ENCODE results near the gene SEL1L3.

SEL1L3 gene

GRCh38 chr4:25847329-25847728, 15.5 kb downstream of the SEL1L3 start:
- no peak for DNase-seq (ENCODE audit: low read depth in 2 of 2)

- no peak for DNase-seq (ENCODE audit: low read depth in 2 of 2)
These were observed 16.7 kb downstream of the SEL1L3 start for GRCh38 chr4:25845841-25846653.

GRCh38 chr4:25844961-25845712, 17.7 kb downstream of the SEL1L3 start:
- no peak for DNase-seq (ENCODE audit: low read depth in 2 of 2)

GRCh38 chr4:25843340-25844097, 19.3 kb downstream of the SEL1L3 start:
- no peak for DNase-seq (ENCODE audit: low read depth in 2 of 2)

- peak in 1 of 2 donors; percentile 14 for DNase-seq (ENCODE audit: low read depth in 2 of 2)
These were observed 20.5 kb downstream of the SEL1L3 start for GRCh38 chr4:25842229-25842845.

- DNase-seq (ENCODE audit: low read depth in 2 of 2): no peak
These were observed 23.1 kb downstream of the SEL1L3 start for GRCh38 chr4:25839687-25840086.

- DNase-seq (ENCODE audit: low read depth in 2 of 2): no peak
These were observed 23.6 kb downstream of the SEL1L3 start for GRCh38 chr4:25839233-25839632.

GRCh38 chr4:25838526-25838925, 24.3 kb downstream of the SEL1L3 start:
- no peak for DNase-seq (ENCODE audit: low read depth in 2 of 2)

- no peak for DNase-seq (ENCODE audit: low read depth in 2 of 2)
These were observed 25.7 kb downstream of the SEL1L3 start for GRCh38 chr4:25837107-25837506.

- DNase-seq (ENCODE audit: low read depth in 2 of 2): no peak
These were observed 27.4 kb downstream of the SEL1L3 start for GRCh38 chr4:25835384-25835783.

- DNase-seq (ENCODE audit: low read depth in 2 of 2): no peak
These were observed 28.2 kb downstream of the SEL1L3 start for GRCh38 chr4:25834411-25835107.

- DNase-seq (ENCODE audit: low read depth in 2 of 2): no peak
These were observed 32.2 kb downstream of the SEL1L3 start for GRCh38 chr4:25830548-25830947.

- DNase-seq (ENCODE audit: low read depth in 2 of 2): no peak
These were observed 34.9 kb downstream of the SEL1L3 start for GRCh38 chr4:25827897-25828296.

- DNase-seq (ENCODE audit: low read depth in 2 of 2): no peak
These were observed 35.4 kb downstream of the SEL1L3 start for GRCh38 chr4:25827373-25827772.

GRCh38 chr4:25826074-25826752, 36.6 kb downstream of the SEL1L3 start:
- no peak for DNase-seq (ENCODE audit: low read depth in 2 of 2)

GRCh38 chr4:25823632-25824031, 39.2 kb downstream of the SEL1L3 start:
- DNase-seq (ENCODE audit: low read depth in 2 of 2): no peak

GRCh38 chr4:25821899-25822298, 40.9 kb downstream of the SEL1L3 start:
- no peak for DNase-seq (ENCODE audit: low read depth in 2 of 2)

GRCh38 chr4:25821267-25821666, 41.5 kb downstream of the SEL1L3 start:
- DNase-seq (ENCODE audit: low read depth in 2 of 2): no peak

GRCh38 chr4:25818876-25819275, 43.9 kb downstream of the SEL1L3 start:
- no peak for DNase-seq (ENCODE audit: low read depth in 2 of 2)

- DNase-seq (ENCODE audit: low read depth in 2 of 2): no peak
These were observed 44.4 kb downstream of the SEL1L3 start for GRCh38 chr4:25818371-25818871.
